Activated T-helper 1 cell treated with Interleukin-2 at 50 U/mL for 16 hours (primary cell): ENCODE measurements around the gene KIF1C.
A peak's percentile ranks its signal among the peaks of the same experiment; 100 is the strongest.

Source experiments
- DNase-seq: peaks from one replicate; pipeline ENCODE4 v3.0.0-alpha.2; 2020; ENCODE audit warnings: low read depth

Gene KIF1C

GRCh38 chr17:4969047-4969550 is 28.7 kb upstream of the KIF1C start:
- DNase-seq = no peak

GRCh38 chr17:4969551-4970173 is 28.1 kb upstream of the KIF1C start:
- no peak for DNase-seq

- no peak for DNase-seq
Observed at GRCh38 chr17:4970273-4970672, 27.5 kb upstream of the KIF1C start.

- no peak for DNase-seq
Observed at GRCh38 chr17:4971826-4972225, 25.9 kb upstream of the KIF1C start.

GRCh38 chr17:4972322-4972721 is 25.4 kb upstream of the KIF1C start:
- no peak for DNase-seq

- no peak for DNase-seq
Observed at GRCh38 chr17:4972752-4973151, 25.0 kb upstream of the KIF1C start.

GRCh38 chr17:4973256-4974114 is 24.3 kb upstream of the KIF1C start:
- no peak for DNase-seq

GRCh38 chr17:4974115-4974670 is 23.6 kb upstream of the KIF1C start:
- DNase-seq = no peak

GRCh38 chr17:4978726-4979125 is 19.0 kb upstream of the KIF1C start:
- no peak for DNase-seq

- DNase-seq = no peak
Observed at GRCh38 chr17:4980644-4981216, 17.0 kb upstream of the KIF1C start.

- DNase-seq = no peak
Observed at GRCh38 chr17:4982305-4982704, 15.4 kb upstream of the KIF1C start.

- no peak for DNase-seq
Observed at GRCh38 chr17:4986403-4986802, 11.3 kb upstream of the KIF1C start.

GRCh38 chr17:4986951-4987766 is 10.6 kb upstream of the KIF1C start, which contains the start of gene CAMTA2:
Gene CAMTA2, minus strand, starts transcription at chr17:4987675. Its CDS starts 1,453 bp downstream, at chr17:4986222.
- peak; percentile 81 for DNase-seq

GRCh38 chr17:4987767-4988567 is 9.8 kb upstream of the KIF1C start:
- DNase-seq = no peak

GRCh38 chr17:4994081-4994595 is 3.6 kb upstream of the KIF1C start:
- no peak for DNase-seq

GRCh38 chr17:4998027-4998731 is 429 bp downstream of the KIF1C start:
- DNase-seq = no peak

- no peak for DNase-seq
Observed at GRCh38 chr17:4998732-4999429, 1.1 kb downstream of the KIF1C start.

- DNase-seq = no peak
Observed at GRCh38 chr17:4999430-5000093, 1.8 kb downstream of the KIF1C start.

GRCh38 chr17:5000237-5000639 is 2.5 kb downstream of the KIF1C start:
- DNase-seq = no peak
